GM12864 (cell line): ENCODE measurements around the gene NHEJ1.

Source experiments
- DNase-seq: peaks from one replicate; pipeline ENCODE4 v3.0.0-alpha.2; 2011; ENCODE audit warnings: low read depth
- H3K4me3 ChIP-seq: 2 replicates; pipeline ENCODE4 v1.5.1; 2011; ENCODE audit warnings: mild to moderate bottlenecking, low read depth, low read length, control low read depth
- CTCF ChIP-seq: IDR thresholded peaks from 2 replicates; pipeline ENCODE4 v1.5.1; 2011; ENCODE audit warnings: low read depth, mild to moderate bottlenecking, moderate library complexity, low read length, control low read depth, inconsistent platforms; ENCODE audit errors: missing control alignments

NHEJ1 gene

DNA sequence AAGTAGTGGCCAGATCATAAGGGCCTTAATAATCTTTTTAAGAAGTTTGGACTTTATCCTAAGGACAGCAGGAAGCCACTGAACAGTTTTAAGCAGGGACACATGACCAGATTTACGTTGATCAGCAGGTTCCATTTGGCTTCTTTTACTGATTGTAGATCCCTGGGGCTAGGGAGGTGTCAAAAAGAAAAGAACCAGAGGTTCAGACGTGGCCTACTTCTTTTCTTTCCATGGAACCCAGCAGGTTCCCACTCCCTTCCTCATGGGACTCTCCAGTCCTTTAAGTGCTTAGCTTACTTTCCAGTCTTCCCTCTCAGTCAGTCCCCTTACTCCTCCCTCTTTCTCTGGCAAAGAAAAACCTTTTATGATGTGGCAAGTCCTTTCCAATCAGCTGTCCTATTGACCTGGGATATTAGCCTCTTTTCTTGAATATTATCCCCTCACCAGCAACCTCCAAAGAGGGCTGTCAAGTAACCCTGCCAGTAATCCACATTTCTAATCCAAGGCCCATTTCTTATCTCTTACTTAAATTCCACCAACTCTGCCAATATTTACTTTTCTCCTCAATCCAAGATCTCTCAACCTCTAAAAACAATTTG is 33.5 kb downstream of the NHEJ1 start:
- DNase-seq = no peak
- no peak for TF ChIP-seq CTCF
- H3K4me3 ChIP-seq = no peak overlapping the region

DNA sequence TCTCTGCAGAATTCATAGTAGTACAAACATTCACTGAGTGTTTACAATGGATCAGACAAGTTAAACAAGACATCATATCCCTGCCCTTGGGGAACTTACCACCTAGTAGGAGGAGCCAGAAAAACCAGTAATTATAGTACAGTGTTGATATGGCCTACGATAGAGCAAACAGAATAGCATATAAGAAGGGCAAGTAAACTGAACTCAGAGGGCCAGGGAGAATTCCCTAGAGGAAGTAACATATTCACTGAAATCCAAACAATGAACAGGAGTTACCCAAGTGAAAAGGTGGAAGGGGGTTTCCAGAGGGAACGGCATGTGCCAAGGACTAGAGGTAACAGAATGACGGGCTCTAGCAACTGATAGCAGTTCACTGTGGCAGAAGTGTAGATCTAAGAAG is 34.1 kb downstream of the NHEJ1 start:
- H3K4me3 ChIP-seq = no peak overlapping the region
- no peak for DNase-seq
- TF ChIP-seq CTCF = no peak

- DNase-seq = no peak
- TF ChIP-seq CTCF = no peak
- H3K4me3 ChIP-seq = no peak overlapping the region
These were observed 34.7 kb downstream of the NHEJ1 start for GRCh38 chr2:219125886-219126270.

- no peak overlapping the region for H3K4me3 ChIP-seq
- DNase-seq = no peak
- TF ChIP-seq CTCF = no peak
These were observed 35.3 kb downstream of the NHEJ1 start for GRCh38 chr2:219125225-219125885.

DNA sequence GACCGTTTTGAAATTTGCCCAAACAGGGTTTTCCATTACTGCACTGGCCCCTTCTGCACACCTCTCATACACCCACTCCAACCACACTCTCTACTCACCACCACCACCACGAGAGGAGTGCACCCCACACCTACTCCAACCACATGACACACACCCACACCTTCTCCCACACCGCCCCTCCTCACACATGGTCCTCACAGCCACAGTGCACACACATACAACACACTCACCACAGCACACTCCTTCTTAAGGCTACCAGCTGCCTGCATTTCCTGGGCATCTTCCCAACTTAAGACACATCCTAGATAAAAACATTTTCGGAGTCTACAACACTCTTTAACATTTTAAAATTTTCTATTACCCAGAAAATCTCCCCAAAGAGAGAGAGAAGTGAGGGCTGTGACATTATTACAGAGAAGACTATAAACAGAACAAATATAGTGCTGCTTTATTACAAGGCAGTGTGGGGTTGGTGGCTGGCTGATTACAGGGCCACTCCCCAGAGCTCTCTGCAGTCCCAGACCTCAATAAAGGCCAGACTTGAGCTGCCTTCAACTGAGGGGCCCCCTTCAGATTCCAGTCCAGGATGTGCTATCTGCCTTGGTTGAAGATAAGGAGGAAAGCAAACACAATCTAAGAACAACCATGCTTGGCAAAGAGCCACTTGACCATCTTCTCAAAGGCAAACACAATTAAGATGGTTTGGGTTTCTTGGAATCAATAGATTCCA is 36.1 kb downstream of the NHEJ1 start:
- no peak overlapping the region for H3K4me3 ChIP-seq
- no peak for DNase-seq
- no peak for TF ChIP-seq CTCF

DNA sequence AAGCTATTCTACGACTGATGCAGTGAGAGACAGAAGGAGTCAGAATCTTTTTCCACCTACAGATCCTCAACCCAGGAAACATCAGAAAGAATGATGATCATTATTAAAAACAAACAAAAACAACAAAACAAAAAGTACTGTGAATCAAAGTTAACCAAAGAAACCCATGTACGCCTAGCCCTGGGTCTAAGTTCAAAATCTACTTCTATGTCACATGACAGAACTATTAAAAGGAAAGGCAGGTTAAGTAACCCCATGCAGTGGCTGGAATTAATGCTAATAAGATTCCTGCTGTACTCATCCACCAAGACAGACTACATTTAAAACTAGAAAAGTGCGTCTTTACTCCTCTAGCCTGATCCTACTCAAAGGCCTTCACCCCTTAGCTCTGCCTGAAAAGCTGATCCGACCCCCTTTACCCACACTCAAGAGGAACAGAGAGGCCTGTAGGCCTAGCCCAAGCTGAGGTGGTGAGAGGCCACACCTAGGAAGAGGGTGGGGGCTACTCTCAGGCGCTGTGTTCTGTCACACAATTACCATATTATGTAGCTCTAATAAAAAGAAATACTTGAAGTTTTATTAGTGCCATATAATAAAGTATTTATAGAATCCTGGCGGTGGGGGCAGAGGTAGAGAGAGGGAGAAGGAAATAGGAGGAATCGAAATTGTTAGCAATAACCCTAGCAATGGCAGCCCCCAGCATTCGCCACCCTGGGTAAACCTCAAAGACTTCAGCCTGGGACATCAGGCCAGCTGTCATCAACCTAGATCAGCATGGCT is 37.1 kb downstream of the NHEJ1 start:
- no peak overlapping the region for H3K4me3 ChIP-seq
- no peak for DNase-seq
- no peak for TF ChIP-seq CTCF
